T-cell (primary cell): Measurements from ENCODE around the gene GNAI3. TPM values are rescaled to one million over a fixed set of nuclear protein-coding genes. Genes with fewer than 3 reads are reported as not detected.

Source experiments
- ATAC-seq, 4 experiments: fragments of 200-7000 bp in 3 of 4; fragments of 150-1000 bp in 1 of 4; cut with Tn5 transposase; replicated peaks in 1 of 4; 1 replicate in 3 of 4; 2 replicates in 1 of 4; pipeline ENCODE4 v1.10.0; 2021; ENCODE audit warnings: moderate library complexity in 3 of 4, mild to moderate bottlenecking in 2 of 4, moderate number of reproducible peaks in 1 of 4
- CTCF ChIA-PET, 2 donors: fragments of 300-600 bp; sonication (Branson Sonifier 250); formaldehyde crosslinking; loops; one replicate each; lab custom pipeline; 2022; ENCODE audit warnings: antibody characterized with exemption in 2 of 2; lab: Charles Lee
- POLR2A ChIA-PET, 2 donors: fragments of 300-600 bp; sonication (Branson Sonifier 250); formaldehyde crosslinking; loops; one replicate each; lab custom pipeline; 2022; ENCODE audit warnings: antibody characterized with exemption in 2 of 2; lab: Charles Lee
- DNase-seq, 35 experiments: peaks; one replicate each; pipeline versions ENCODE4 v3.0.0 to v3.0.0-alpha.2; 2013 to 2023
- H3K27ac ChIP-seq: one replicate; pipeline ENCODE4 v1.5.1; 2013; ENCODE audit warnings: low read length
- H3K27me3 ChIP-seq, 2 experiments: replicated peaks in 1 of 2; 1 replicate in 1 of 2; 2 replicates in 1 of 2; pipeline versions ENCODE4 v1.6.1 to v1.7.0; 2013; ENCODE audit warnings: low read length in 1 of 2, mixed read lengths in 1 of 2; ENCODE audit not compliant: control insufficient read depth in 2 of 2, insufficient read depth in 2 of 2; ENCODE audit errors: extremely low read depth in 1 of 2
- H3K36me3 ChIP-seq, 2 donors: 1 replicate in 1 of 2; 2 replicates in 1 of 2; pipeline versions ENCODE4 v1.6.1 to v1.7.0; 2013; ENCODE audit warnings: low read length in 1 of 2; ENCODE audit not compliant: control insufficient read depth in 2 of 2, insufficient read depth in 1 of 2; ENCODE audit errors: extremely low read depth in 1 of 2
- H3K4me1 ChIP-seq, 2 experiments: 1 replicate in 1 of 2; 2 replicates in 1 of 2; pipeline versions ENCODE4 v1.6.1 to v1.7.0; 2013; ENCODE audit warnings: low read length in 2 of 2, mixed read lengths in 1 of 2; ENCODE audit not compliant: insufficient read depth in 2 of 2, control insufficient read depth in 1 of 2; ENCODE audit errors: extremely low read depth in 1 of 2
- H3K4me3 ChIP-seq, 2 donors: 1 replicate in 1 of 2; 2 replicates in 1 of 2; pipeline versions ENCODE4 v1.5.1 to v1.7.0; 2013; ENCODE audit warnings: mild to moderate bottlenecking in 2 of 2, low read length in 1 of 2, moderate library complexity in 1 of 2; ENCODE audit not compliant: control insufficient read depth in 1 of 2; ENCODE audit errors: extremely low read depth in 1 of 2
- H3K9me3 ChIP-seq: 2 replicates; pipeline ENCODE4 v1.7.0; 2013
- H3K27ac Mint-ChIP-seq, 2 donors: one replicate each; pipeline ENCODE4 v1.8.0; 2020 to 2021; ENCODE audit warnings: mild to moderate bottlenecking in 2 of 2, mixed read lengths in 2 of 2
- H3K27me3 Mint-ChIP-seq, 2 donors: one replicate each; pipeline ENCODE4 v1.8.0; 2021 to 2022; ENCODE audit warnings: mixed read lengths in 2 of 2
- H3K36me3 Mint-ChIP-seq: one replicate; pipeline ENCODE4 v1.8.0; 2021; ENCODE audit warnings: mixed read lengths
- H3K4me1 Mint-ChIP-seq, 3 donors: one replicate each; pipeline ENCODE4 v1.8.0; 2020 to 2022; ENCODE audit warnings: mixed read lengths in 3 of 3, mild to moderate bottlenecking in 1 of 3
- H3K4me3 Mint-ChIP-seq, 3 donors: one replicate each; pipeline ENCODE4 v1.8.0; 2020 to 2022; ENCODE audit warnings: mild to moderate bottlenecking in 3 of 3, mixed read lengths in 3 of 3, moderate library complexity in 3 of 3
- H3K9me3 Mint-ChIP-seq, 3 donors: one replicate each; pipeline ENCODE4 v1.8.0; 2020 to 2022; ENCODE audit warnings: mixed read lengths in 3 of 3
- WGBS: methylation state at CpG from one replicate; pipeline ENCODE4 v1.1.5; 2013; ENCODE audit warnings: missing lambda C conversion rate; ENCODE audit not compliant: insufficient coverage; 5-methylcytosine and 5-hydroxymethylcytosine counted together
- total RNA-seq, 35 experiments: library from RNA in 6 of 35; stranded (reverse) in 6 of 35; fragments of 120-200 nt in 1 of 35; gene quantifications; one replicate each; pipeline versions ENCODE4 v1.2.1 to v1.2.4 and lab custom pipeline; 2013 to 2026

The GNAI3 gene
- total RNA-seq, 5 donors from 2014 or later (not counting 1 experiment from before 2014, with no cell fraction given), result 5.4 to 7.2 (median 6.5) TPM

GRCh38 chr1:109655615-109656519 is 107.5 kb downstream of the GNAI3 start, which contains the start of gene GSTM4:
GSTM4 (plus strand) TSS chr1:109656099; CDS start chr1:109656390, 291 bp downstream.
- 6% methylated on average over 52 of the region's 54 CpGs for WGBS
- peak within 1 kb of the TSS; percentile 87 to 94 (median 87) for H3K4me3 Mint-ChIP-seq
- Histone ChIP-seq H3K36me3 (peaks cover 2 to 5% of the 10 kb centered on the region in 2 donors), H3K27me3 (peaks cover 0 to 4% of the 10 kb centered on the region in 2 experiments), H3K4me3 (peak within 1 kb of the TSS; percentile 81 to 86), H3K27ac (peak within 1 kb of the TSS; percentile 8), H3K9me3 (no peaks in the 10 kb centered on the region), H3K4me1 (peaks cover 0 to 22% of the 10 kb centered on the region in 2 experiments)
- peaks cover 17 to 28% (median 24%) of the 10 kb centered on the region in 3 donors for H3K4me1 Mint-ChIP-seq
- CTCF ChIA-PET, result interaction anchor here (0.5 to 1.5 kb wide), 6 partner anchors 16 to 121 kb away, joined by 3 to 6 read pairs (median 4); no protein-coding TSS in a partner anchor
- POLR2A ChIA-PET, result interaction anchor here in 1 of 2 donors (0.6 kb wide), 1 partner anchor 106 kb away, joined by 4 read pairs; no protein-coding TSS in a partner anchor
- H3K36me3 Mint-ChIP-seq, result no peaks in the 10 kb centered on the region
- H3K9me3 Mint-ChIP-seq, result no peaks in the 10 kb centered on the region
- H3K27me3 Mint-ChIP-seq, result peaks cover 4 to 6% of the 10 kb centered on the region in 2 donors
- ATAC-seq, result peak; percentile 86 to 95 (median 90)
- DNase-seq, result peak in 29 of 35 experiments; percentile 12 to 74 (median 41)
- peak within 1 kb of the TSS; percentile 86 to 94 for H3K27ac Mint-ChIP-seq

DNA sequence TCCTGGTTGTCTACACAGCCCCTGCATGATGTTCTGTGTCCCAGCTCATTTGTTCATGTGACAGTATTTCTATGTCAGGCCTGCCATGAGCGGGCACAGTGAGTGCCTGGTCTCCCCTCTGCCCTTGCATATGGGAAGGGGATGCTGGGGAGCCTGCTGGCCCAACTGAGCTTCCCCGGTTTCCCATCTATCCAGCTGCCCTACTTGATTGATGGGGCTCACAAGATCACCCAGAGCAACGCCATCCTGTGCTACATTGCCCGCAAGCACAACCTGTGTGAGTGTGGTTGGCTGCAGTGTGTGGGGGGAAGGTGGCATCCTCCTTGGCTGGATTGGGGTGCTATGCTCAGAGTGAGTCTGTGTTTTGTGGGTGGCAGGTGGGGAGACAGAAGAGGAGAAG is 109.0 kb downstream of the GNAI3 start:
- peaks cover 0 to 22% of the 10 kb centered on the region in 2 experiments for H3K4me1 ChIP-seq
- peaks cover 17 to 28% (median 24%) of the 10 kb centered on the region in 3 donors for H3K4me1 Mint-ChIP-seq
- POLR2A ChIA-PET, result no interaction called here
- CTCF ChIA-PET, result interaction anchor here in 1 of 2 donors (1.0 kb wide), 1 partner anchor 17 kb away, joined by 3 read pairs; no protein-coding TSS in a partner anchor
- H3K4me3 ChIP-seq, result no peak overlapping the region
- 94% methylated on average over 2 of the region's 4 CpGs for WGBS
- no peaks in the 10 kb centered on the region for H3K9me3 ChIP-seq
- H3K27me3 Mint-ChIP-seq, result peaks cover 0 to 4% of the 10 kb centered on the region in 2 donors
- H3K9me3 Mint-ChIP-seq, result no peaks in the 10 kb centered on the region
- ATAC-seq (no peak), DNase-seq (no peak)
- H3K36me3 Mint-ChIP-seq, result no peaks in the 10 kb centered on the region
- peak overlapping the region in 1 of 2 donors; percentile 34 for H3K27ac Mint-ChIP-seq
- peaks cover 2 to 5% of the 10 kb centered on the region in 2 donors for H3K36me3 ChIP-seq
- peaks cover 0 to 4% of the 10 kb centered on the region in 2 experiments for H3K27me3 ChIP-seq
- H3K4me3 Mint-ChIP-seq, result peak overlapping the region; percentile 36 to 87 (median 54)
- no peak overlapping the region for H3K27ac ChIP-seq

GRCh38 chr1:109657970-109658369 is 109.6 kb downstream of the GNAI3 start:
- peaks cover 0 to 4% of the 10 kb centered on the region in 2 experiments for H3K27me3 ChIP-seq
- H3K27ac ChIP-seq, result no peak overlapping the region
- CTCF ChIA-PET, result interaction anchor here in 1 of 2 donors (1.0 kb wide), 1 partner anchor 18 kb away, joined by 3 read pairs; no protein-coding TSS in a partner anchor
- POLR2A ChIA-PET, result no interaction called here
- H3K4me1 Mint-ChIP-seq, result peaks cover 17 to 28% (median 24%) of the 10 kb centered on the region in 3 donors
- ATAC-seq (no peak), DNase-seq (no peak)
- no peaks in the 10 kb centered on the region for H3K9me3 Mint-ChIP-seq
- peak overlapping the region in 1 of 2 donors; percentile 34 for H3K27ac Mint-ChIP-seq
- peaks cover 0 to 4% of the 10 kb centered on the region in 2 donors for H3K27me3 Mint-ChIP-seq
- WGBS, result 92% methylated on average over 4 of the region's 7 CpGs
- H3K36me3 ChIP-seq, result peaks cover 2 to 5% of the 10 kb centered on the region in 2 donors
- H3K4me3 Mint-ChIP-seq, result peak overlapping the region in 2 of 3 donors; percentile 24 to 87
- no peak overlapping the region for H3K4me3 ChIP-seq
- H3K4me1 ChIP-seq, result peaks cover 0 to 22% of the 10 kb centered on the region in 2 experiments
- H3K9me3 ChIP-seq, result no peaks in the 10 kb centered on the region
- H3K36me3 Mint-ChIP-seq, result no peaks in the 10 kb centered on the region

DNA sequence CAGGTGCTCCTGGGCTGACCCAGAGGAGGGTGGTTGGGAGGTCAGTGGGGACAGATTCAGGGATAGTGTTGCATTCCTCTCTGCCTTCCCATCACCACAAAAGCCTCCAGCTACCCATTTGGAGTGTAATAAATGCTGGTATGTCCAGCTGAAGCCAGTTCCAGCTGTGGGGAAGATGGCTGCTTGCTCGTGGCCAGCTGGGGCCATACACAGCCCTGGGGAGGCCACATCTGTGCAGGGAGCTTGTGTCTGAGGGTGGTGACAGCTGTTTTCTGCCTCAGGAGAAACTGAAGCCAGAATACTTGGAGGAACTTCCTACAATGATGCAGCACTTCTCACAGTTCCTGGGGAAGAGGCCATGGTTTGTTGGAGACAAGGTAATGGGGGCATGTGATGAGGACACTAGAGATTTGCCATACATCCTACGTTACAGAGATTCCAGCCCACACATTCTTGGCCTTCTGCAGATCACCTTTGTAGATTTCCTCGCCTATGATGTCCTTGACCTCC is 110.2 kb downstream of the GNAI3 start:
- Mint-ChIP-seq H3K4me3 (peak overlapping the region in 1 of 3 donors; percentile 1), H3K9me3 (no peaks in the 10 kb centered on the region), H3K4me1 (peaks cover 17 to 28% (median 24%) of the 10 kb centered on the region in 3 donors), H3K27me3 (peaks cover 0 to 4% of the 10 kb centered on the region in 2 donors), H3K36me3 (no peaks in the 10 kb centered on the region), H3K27ac (no peak overlapping the region)
- CTCF ChIA-PET, result interaction anchor here in 1 of 2 donors (1.0 kb wide), 1 partner anchor 19 kb away, joined by 3 read pairs; no protein-coding TSS in a partner anchor
- ATAC-seq (no peak), DNase-seq (no peak)
- WGBS, result 70% methylated on average over 2 of the region's 3 CpGs
- Histone ChIP-seq H3K36me3 (peaks cover 2 to 5% of the 10 kb centered on the region in 2 donors), H3K27me3 (peaks cover 0 to 4% of the 10 kb centered on the region in 2 experiments), H3K4me1 (peaks cover 0 to 22% of the 10 kb centered on the region in 2 experiments), H3K4me3 (no peak overlapping the region), H3K9me3 (no peaks in the 10 kb centered on the region), H3K27ac (no peak overlapping the region)
- POLR2A ChIA-PET, result interaction anchor here in 1 of 2 donors (0.6 kb wide), 1 partner anchor 28 kb away, joined by 4 read pairs; no protein-coding TSS in a partner anchor

DNA sequence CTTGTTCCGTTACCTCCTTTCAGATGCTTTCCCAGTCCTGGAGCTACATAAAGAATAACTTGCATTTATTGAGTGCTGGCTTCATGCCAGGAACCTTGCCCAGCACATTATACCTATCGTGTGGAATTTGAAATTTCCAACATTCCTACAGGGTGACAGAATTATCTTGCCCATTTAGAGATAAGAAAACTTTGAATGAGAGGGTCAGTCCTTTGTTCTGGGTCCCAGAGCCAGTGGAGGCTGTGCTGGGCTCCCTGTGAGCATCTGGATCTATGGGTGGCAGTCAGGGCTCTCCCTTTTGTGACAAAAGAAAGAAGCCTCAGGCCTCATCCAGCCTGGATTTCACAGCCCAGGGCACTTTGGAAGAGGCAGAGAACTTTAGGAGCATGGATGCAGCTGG is 110.7 kb downstream of the GNAI3 start:
- no peaks in the 10 kb centered on the region for H3K9me3 ChIP-seq
- CTCF ChIA-PET, result no interaction called here
- POLR2A ChIA-PET, result no interaction called here
- Mint-ChIP-seq H3K36me3 (no peaks in the 10 kb centered on the region), H3K9me3 (no peaks in the 10 kb centered on the region), H3K27ac (no peak overlapping the region), H3K4me3 (no peak overlapping the region), H3K4me1 (peaks cover 17 to 28% (median 24%) of the 10 kb centered on the region in 3 donors), H3K27me3 (peaks cover 0 to 4% of the 10 kb centered on the region in 2 donors)
- no peak overlapping the region for H3K27ac ChIP-seq
- DNase-seq (no peak), ATAC-seq (no peak)
- H3K4me1 ChIP-seq, result peaks cover 0 to 22% of the 10 kb centered on the region in 2 experiments
- no peak overlapping the region for H3K4me3 ChIP-seq
- peaks cover 2 to 5% of the 10 kb centered on the region in 2 donors for H3K36me3 ChIP-seq
- peaks cover 0 to 4% of the 10 kb centered on the region in 2 experiments for H3K27me3 ChIP-seq
- 100% methylated on average over 1 of the region's 2 CpGs for WGBS
